MCF 10A (cell line): Measurements from ENCODE around the gene VAV2. TPM values are rescaled to one million over a fixed set of nuclear protein-coding genes. Genes with fewer than 3 reads are reported as not detected.

Experiments
- BruUV-seq: library from RNA; stranded (reverse); fragments of 400-500 nt; replicated peaks from 2 replicates; lab custom pipeline; 2021; lab: Mats Ljungman, UMichigan
- CTCF ChIA-PET: fragments of 300-600 bp; sonication (Branson Sonifier 250); formaldehyde crosslinking; extraction: SDS; loops from one replicate; lab custom pipeline; 2021; ENCODE audit warnings: antibody characterized with exemption, inconsistent platforms; lab: Yijun Ruan, JAX
- POLR2A ChIA-PET: fragments of 300-600, 350-650 bp; sonication (Branson Sonifier 250); formaldehyde crosslinking; extraction: SDS; loops from one replicate; lab custom pipeline; 2020; ENCODE audit warnings: antibody characterized with exemption, inconsistent platforms; lab: Yijun Ruan, JAX
- DNase-seq: peaks from one replicate; pipeline ENCODE4 v3.0.0-alpha.2; 2018; ENCODE audit not compliant: unreplicated experiment
- H3K27ac Mint-ChIP-seq: one replicate; pipeline ENCODE4 v1.8.0; 2022; ENCODE audit warnings: mild to moderate bottlenecking, low read depth, mixed read lengths; ENCODE audit not compliant: unreplicated experiment
- H3K27me3 Mint-ChIP-seq: one replicate; pipeline ENCODE4 v1.8.0; 2022; ENCODE audit warnings: mixed read lengths; ENCODE audit not compliant: insufficient read depth, unreplicated experiment
- H3K36me3 Mint-ChIP-seq: one replicate; pipeline ENCODE4 v1.8.0; 2022; ENCODE audit warnings: mild to moderate bottlenecking, moderate library complexity, mixed read lengths; ENCODE audit not compliant: insufficient read depth, unreplicated experiment
- H3K4me1 Mint-ChIP-seq: one replicate; pipeline ENCODE4 v1.8.0; 2022; ENCODE audit warnings: mixed read lengths; ENCODE audit not compliant: insufficient read depth, unreplicated experiment
- H3K4me3 Mint-ChIP-seq: one replicate; pipeline ENCODE4 v1.8.0; 2022; ENCODE audit warnings: mild to moderate bottlenecking, moderate library complexity, mixed read lengths; ENCODE audit not compliant: unreplicated experiment
- H3K9me3 Mint-ChIP-seq: one replicate; pipeline ENCODE4 v1.8.0; 2022; ENCODE audit warnings: mixed read lengths; ENCODE audit not compliant: unreplicated experiment
- CTCF ChIP-seq: fragments of 200-600 bp; IDR thresholded peaks from one replicate; pipeline ENCODE4 v1.8.0; 2022; ENCODE audit warnings: antibody characterized with exemption, mild to moderate bottlenecking; ENCODE audit not compliant: unreplicated experiment
- intact Hi-C: fragments of 100-400 bp; cut with micrococcal nuclease; formaldehyde crosslinking; loops from 2 replicates; pipeline ENCODE4 v1.14.1; 2022
- total RNA-seq: library from RNA; stranded (reverse); gene quantifications from 2 replicates; pipeline ENCODE4 v1.2.3, GENCODE V29; 2022

VAV2 gene
- total RNA-seq, 1 experiment from 2014 or later, result 31.0 TPM

- H3K4me3 Mint-ChIP-seq, result no peak overlapping the region
- ChIA-PET POLR2A (interaction anchor here (1.6 kb wide), 1 partner anchor 20 kb away, joined by 4 read pairs; the partner anchor contains the start of gene BRD3OS), CTCF (interaction anchor here (0.8 to 0.9 kb wide), 2 partner anchors 11 to 222 kb away, joined by 3 to 4 read pairs; no protein-coding TSS in a partner anchor)
- H3K36me3 Mint-ChIP-seq, result no peaks in the 10 kb centered on the region
- peaks cover 13% of the 10 kb centered on the region for H3K27me3 Mint-ChIP-seq
- intact Hi-C loops, result no loop called here
- BruUV-seq, result no TSS peak
- DNase-seq, result no peak
- no peaks in the 10 kb centered on the region for H3K9me3 Mint-ChIP-seq
- no peaks in the 10 kb centered on the region for H3K4me1 Mint-ChIP-seq
- no peak overlapping the region for H3K27ac Mint-ChIP-seq
- TF ChIP-seq CTCF, result no peak
Measured at GRCh38 chr9:134004881-134005280, 12.8 kb upstream of the VAV2 start.

- peaks cover 13% of the 10 kb centered on the region for H3K27me3 Mint-ChIP-seq
- intact Hi-C loops, result no loop called here
- no peak overlapping the region for H3K4me3 Mint-ChIP-seq
- no peaks in the 10 kb centered on the region for H3K4me1 Mint-ChIP-seq
- no peak overlapping the region for H3K27ac Mint-ChIP-seq
- H3K9me3 Mint-ChIP-seq, result no peaks in the 10 kb centered on the region
- no TSS peak for BruUV-seq
- ChIA-PET CTCF (interaction anchor here (0.6 to 0.9 kb wide), 3 partner anchors 11 to 516 kb away, joined by 3 to 4 read pairs (median 3); no protein-coding TSS in a partner anchor), POLR2A (interaction anchor here (1.6 kb wide), 1 partner anchor 20 kb away, joined by 4 read pairs; the partner anchor contains the start of gene BRD3OS)
- no peak for DNase-seq
- no peak for TF ChIP-seq CTCF
- H3K36me3 Mint-ChIP-seq, result no peaks in the 10 kb centered on the region
Measured at GRCh38 chr9:134004131-134004873, 12.2 kb upstream of the VAV2 start.

- no peak overlapping the region for H3K4me3 Mint-ChIP-seq
- H3K4me1 Mint-ChIP-seq, result no peaks in the 10 kb centered on the region
- H3K36me3 Mint-ChIP-seq, result no peaks in the 10 kb centered on the region
- DNase-seq, result no peak
- no peaks in the 10 kb centered on the region for H3K9me3 Mint-ChIP-seq
- no peak for TF ChIP-seq CTCF
- intact Hi-C loops, result no loop called here
- no TSS peak for BruUV-seq
- ChIA-PET CTCF (no interaction called here), POLR2A (no interaction called here)
- H3K27me3 Mint-ChIP-seq, result peaks cover 13% of the 10 kb centered on the region
- H3K27ac Mint-ChIP-seq, result no peak overlapping the region
Measured at GRCh38 chr9:134003237-134003636, 11.1 kb upstream of the VAV2 start.

- intact Hi-C loops, result no loop called here
- POLR2A ChIA-PET, result no interaction called here
- Mint-ChIP-seq H3K36me3 (no peaks in the 10 kb centered on the region), H3K9me3 (no peaks in the 10 kb centered on the region), H3K27me3 (peaks cover 13% of the 10 kb centered on the region), H3K4me3 (no peak overlapping the region), H3K27ac (no peak overlapping the region), H3K4me1 (no peaks in the 10 kb centered on the region)
- CTCF ChIA-PET, result interaction anchor here (0.6 kb wide), 1 partner anchor 337 kb away, joined by 5 read pairs; no protein-coding TSS in a partner anchor
- TF ChIP-seq CTCF, result no peak
- BruUV-seq, result no TSS peak
- DNase-seq, result no peak
Measured at GRCh38 chr9:134002796-134003195, 10.7 kb upstream of the VAV2 start.
